Suprapubic skin (tissue), 4 donors: ENCODE data around the gene SLC13A2.

Experiments used
- EP300 ChIP-seq: sonication (generic); formaldehyde crosslinking; IDR thresholded peaks from one replicate; pipeline ENCODE4 v1.6.1; 2017; ENCODE audit warnings: antibody characterized with exemption
- POLR2A ChIP-seq, 2 donors: fragments of 450-650 bp; IDR thresholded peaks; one replicate each; pipeline ENCODE4 v1.6.1; 2017; ENCODE audit warnings: antibody characterized with exemption in 2 of 2, mild to moderate bottlenecking in 2 of 2, moderate library complexity in 2 of 2
- POLR2AphosphoS5 ChIP-seq, 3 donors: sonication (generic); formaldehyde crosslinking; IDR thresholded peaks; one replicate each; pipeline ENCODE4 v1.6.1; 2017; ENCODE audit warnings: antibody characterized with exemption in 3 of 3
- TF ChIP-seq, protein P1 (sequence below), 2 donors: fragments of 200-600 bp in 1 of 2; fragments of 450-650 bp in 1 of 2; sonication (generic) in 1 of 2; IDR thresholded peaks; one replicate each; pipeline ENCODE4 v1.5.1; 2016 to 2019; ENCODE audit warnings: antibody characterized with exemption in 2 of 2, mild to moderate bottlenecking in 1 of 2, moderate library complexity in 1 of 2

DNA sequence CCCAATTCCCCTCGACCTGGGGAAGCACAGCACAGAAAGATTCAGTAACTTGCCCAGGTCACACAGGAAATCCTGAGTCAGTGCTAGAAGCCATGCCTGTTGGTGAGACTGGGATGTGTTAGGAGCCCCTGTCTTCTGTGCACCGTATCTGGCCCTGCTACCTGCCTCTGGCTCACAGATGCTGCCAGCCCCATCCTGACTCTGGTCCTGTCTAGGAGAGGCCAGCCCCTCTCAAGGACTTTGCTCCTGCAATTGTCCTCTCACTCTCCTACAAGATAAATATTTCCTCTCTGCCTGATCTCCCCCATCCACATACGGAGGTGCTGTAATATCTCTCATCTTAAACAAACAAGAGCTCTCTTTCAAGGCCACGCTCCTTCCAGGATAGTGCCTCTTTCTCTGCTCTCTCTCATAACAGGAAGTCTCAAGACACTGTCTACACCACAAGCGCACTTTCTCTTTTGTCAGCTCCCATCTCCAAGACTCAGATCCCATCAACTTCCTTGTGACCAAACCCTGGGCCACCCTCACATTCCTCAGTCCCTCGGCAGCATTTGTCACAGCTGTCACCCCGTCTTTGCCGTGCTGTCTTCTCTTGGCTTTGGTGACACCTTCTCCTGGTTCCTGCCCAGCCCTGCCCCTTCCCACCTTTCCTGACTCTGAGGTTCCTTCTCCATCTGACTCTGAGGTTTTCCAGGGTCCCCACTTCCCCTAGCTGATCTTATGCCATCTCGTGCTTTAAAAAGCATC lies 1.9 kb downstream of the SLC13A2 start:
- TF ChIP-seq POLR2AphosphoS5 (IDR thresholded peaks at IDR 0.05) (no peak), POLR2A (IDR thresholded peaks at IDR 0.05) (no peak), EP300 (no peak)
- TF ChIP-seq, protein P1, sequence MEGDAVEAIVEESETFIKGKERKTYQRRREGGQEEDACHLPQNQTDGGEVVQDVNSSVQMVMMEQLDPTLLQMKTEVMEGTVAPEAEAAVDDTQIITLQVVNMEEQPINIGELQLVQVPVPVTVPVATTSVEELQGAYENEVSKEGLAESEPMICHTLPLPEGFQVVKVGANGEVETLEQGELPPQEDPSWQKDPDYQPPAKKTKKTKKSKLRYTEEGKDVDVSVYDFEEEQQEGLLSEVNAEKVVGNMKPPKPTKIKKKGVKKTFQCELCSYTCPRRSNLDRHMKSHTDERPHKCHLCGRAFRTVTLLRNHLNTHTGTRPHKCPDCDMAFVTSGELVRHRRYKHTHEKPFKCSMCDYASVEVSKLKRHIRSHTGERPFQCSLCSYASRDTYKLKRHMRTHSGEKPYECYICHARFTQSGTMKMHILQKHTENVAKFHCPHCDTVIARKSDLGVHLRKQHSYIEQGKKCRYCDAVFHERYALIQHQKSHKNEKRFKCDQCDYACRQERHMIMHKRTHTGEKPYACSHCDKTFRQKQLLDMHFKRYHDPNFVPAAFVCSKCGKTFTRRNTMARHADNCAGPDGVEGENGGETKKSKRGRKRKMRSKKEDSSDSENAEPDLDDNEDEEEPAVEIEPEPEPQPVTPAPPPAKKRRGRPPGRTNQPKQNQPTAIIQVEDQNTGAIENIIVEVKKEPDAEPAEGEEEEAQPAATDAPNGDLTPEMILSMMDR (IDR thresholded peaks at IDR 0.05), result no peak
